ENCODE measurements around the gene CRISP1. TPM values are rescaled to one million over a fixed set of nuclear protein-coding genes. Genes with fewer than 3 reads are reported as not detected.

Gene CRISP1
- total RNA-seq, 5 donors from 2014 or later (not counting 1 experiment from before 2014, with no cell fraction given), result not detected

DNA sequence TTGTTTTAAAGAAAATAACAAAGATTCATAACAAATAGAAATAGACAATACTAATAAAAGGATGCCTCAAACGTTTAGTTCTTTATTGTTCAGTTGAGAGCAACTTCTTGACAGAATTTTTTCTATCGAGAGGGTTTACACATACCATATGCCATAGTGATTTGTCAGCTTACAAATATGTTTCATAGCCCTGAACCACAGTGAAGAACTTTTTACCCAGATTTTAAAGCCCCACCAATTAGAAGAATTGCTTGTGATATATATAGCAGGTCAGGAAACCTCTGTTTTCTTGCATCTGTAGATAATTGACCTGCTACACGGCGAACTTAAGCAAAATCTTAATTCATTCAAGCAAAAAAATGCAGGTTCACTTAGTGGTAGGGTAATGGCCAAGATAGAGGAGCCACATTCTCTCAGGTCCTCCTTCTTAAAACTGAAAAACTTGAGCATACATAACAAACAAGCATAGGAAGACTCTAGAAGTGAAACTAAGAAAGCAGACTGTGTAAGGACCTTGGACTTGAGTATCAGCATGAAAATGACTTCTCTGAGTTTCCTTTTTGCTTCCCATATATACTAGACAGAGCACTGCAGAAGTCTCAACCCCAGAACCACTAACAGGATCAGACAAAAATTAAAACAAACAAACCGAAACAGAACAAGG lies 39.5 kb downstream of the CRISP1 start:
- H3K4me1 ChIP-seq (ENCODE audit: control insufficient read depth in 1 of 2, extremely low read depth in 1 of 2, insufficient read depth in 2 of 2, low read length in 2 of 2), result no peaks in the 10 kb centered on the region
- CTCF ChIA-PET, result interaction anchor here in 1 of 2 donors (0.6 kb wide), 1 partner anchor 1072 kb away, joined by 3 read pairs; no protein-coding TSS in a partner anchor
- Mint-ChIP-seq H3K4me1 (no peaks in the 10 kb centered on the region), H3K9me3 (no peaks in the 10 kb centered on the region), H3K36me3 (no peaks in the 10 kb centered on the region), H3K4me3 (no peak overlapping the region), H3K27ac (no peak overlapping the region), H3K27me3 (no peaks in the 10 kb centered on the region)
- DNase-seq (no peak), ATAC-seq (replicated peaks in 1 of 4) (no peak)
- no peaks in the 10 kb centered on the region for H3K36me3 ChIP-seq (ENCODE audit: control insufficient read depth in 2 of 2, extremely low read depth in 1 of 2, insufficient read depth in 1 of 2, low read length in 1 of 2)
- H3K27me3 ChIP-seq (replicated peaks in 1 of 2; ENCODE audit: control insufficient read depth in 2 of 2, extremely low read depth in 1 of 2, insufficient read depth in 2 of 2, low read length in 1 of 2), result no peaks in the 10 kb centered on the region
- no CpG with 5 or more reads among the region's 5 CpGs for WGBS (ENCODE audit: insufficient coverage)
- POLR2A ChIA-PET, result no interaction called here
- H3K27ac ChIP-seq (ENCODE audit: low read length), result no peak overlapping the region
- no peak overlapping the region for H3K4me3 ChIP-seq (ENCODE audit: control insufficient read depth in 1 of 2, extremely low read depth in 1 of 2, low read length in 1 of 2)
- no peaks in the 10 kb centered on the region for H3K9me3 ChIP-seq

GRCh38 chr6:49815166-49815565 lies 51.2 kb downstream of the CRISP1 start:
- Mint-ChIP-seq H3K36me3 (no peaks in the 10 kb centered on the region), H3K27ac (no peak overlapping the region)
- ATAC-seq (replicated peaks in 1 of 4), result no peak

DNA sequence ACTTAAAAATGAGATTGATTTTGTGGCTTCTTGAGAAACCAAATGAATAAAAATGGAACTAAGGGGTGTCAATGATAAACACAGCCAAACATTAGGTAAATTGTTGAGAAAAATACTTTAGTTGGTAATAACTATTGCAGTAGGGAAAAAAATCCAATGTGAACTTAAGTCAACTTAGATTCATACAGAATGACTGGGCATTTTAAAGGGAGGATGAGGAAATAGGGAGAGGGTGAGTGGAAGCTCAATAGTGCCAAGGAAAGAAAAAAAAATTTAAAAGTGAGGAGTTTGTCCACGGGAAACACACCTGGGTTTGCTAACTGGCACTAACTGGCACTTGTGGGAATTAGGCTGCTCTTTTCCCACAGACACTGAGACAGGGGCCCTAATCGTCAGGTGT lies 53.1 kb downstream of the CRISP1 start:
- H3K27ac Mint-ChIP-seq, result no peak overlapping the region
- Histone ChIP-seq H3K27me3 (replicated peaks in 1 of 2; ENCODE audit: control insufficient read depth in 2 of 2, extremely low read depth in 1 of 2, insufficient read depth in 2 of 2, low read length in 1 of 2) (no peaks in the 10 kb centered on the region), H3K4me3 (ENCODE audit: control insufficient read depth in 1 of 2, extremely low read depth in 1 of 2, low read length in 1 of 2) (no peak overlapping the region), H3K27ac (ENCODE audit: low read length) (no peak overlapping the region), H3K9me3 (no peaks in the 10 kb centered on the region), H3K4me1 (ENCODE audit: control insufficient read depth in 1 of 2, extremely low read depth in 1 of 2, insufficient read depth in 2 of 2, low read length in 2 of 2) (no peaks in the 10 kb centered on the region), H3K36me3 (ENCODE audit: control insufficient read depth in 2 of 2, extremely low read depth in 1 of 2, insufficient read depth in 1 of 2, low read length in 1 of 2) (no peaks in the 10 kb centered on the region)
- H3K36me3 Mint-ChIP-seq, result no peaks in the 10 kb centered on the region
- ChIA-PET POLR2A (interaction anchor here in 1 of 2 donors (0.7 kb wide), 1 partner anchor 16 kb away, joined by 4 read pairs; no protein-coding TSS in a partner anchor), CTCF (no interaction called here)
- ATAC-seq (replicated peaks in 1 of 4) (no peak), DNase-seq (no peak)
- WGBS (ENCODE audit: insufficient coverage), result 56% methylated on average over 1 of the region's 2 CpGs
- H3K4me1 Mint-ChIP-seq, result no peaks in the 10 kb centered on the region
- H3K9me3 Mint-ChIP-seq, result peaks cover 2 to 8% (median 5%) of the 10 kb centered on the region in 3 donors
- H3K4me3 Mint-ChIP-seq, result no peak overlapping the region
- H3K27me3 Mint-ChIP-seq, result no peaks in the 10 kb centered on the region

More at GRCh38 chr6:49815166-49815565, 51.2 kb downstream of the CRISP1 start:
- H3K27me3 Mint-ChIP-seq, result no peaks in the 10 kb centered on the region
- H3K27me3 ChIP-seq (replicated peaks in 1 of 2; ENCODE audit: control insufficient read depth in 2 of 2, extremely low read depth in 1 of 2, insufficient read depth in 2 of 2, low read length in 1 of 2), result no peaks in the 10 kb centered on the region
- ChIA-PET POLR2A (no interaction called here), CTCF (no interaction called here)
- no peaks in the 10 kb centered on the region for H3K4me1 Mint-ChIP-seq
- no peaks in the 10 kb centered on the region for H3K4me1 ChIP-seq (ENCODE audit: control insufficient read depth in 1 of 2, extremely low read depth in 1 of 2, insufficient read depth in 2 of 2, low read length in 2 of 2)
- no peak for DNase-seq
- H3K27ac ChIP-seq (ENCODE audit: low read length), result no peak overlapping the region
- H3K9me3 ChIP-seq, result no peaks in the 10 kb centered on the region
- no peaks in the 10 kb centered on the region for H3K36me3 ChIP-seq (ENCODE audit: control insufficient read depth in 2 of 2, extremely low read depth in 1 of 2, insufficient read depth in 1 of 2, low read length in 1 of 2)
- H3K9me3 Mint-ChIP-seq, result peaks cover 0 to 8% (median 2%) of the 10 kb centered on the region in 3 donors
- no peak overlapping the region for H3K4me3 Mint-ChIP-seq
- no CpG with 5 or more reads among the region's 2 CpGs for WGBS (ENCODE audit: insufficient coverage)
- H3K4me3 ChIP-seq (ENCODE audit: control insufficient read depth in 1 of 2, extremely low read depth in 1 of 2, low read length in 1 of 2), result no peak overlapping the region

DNA sequence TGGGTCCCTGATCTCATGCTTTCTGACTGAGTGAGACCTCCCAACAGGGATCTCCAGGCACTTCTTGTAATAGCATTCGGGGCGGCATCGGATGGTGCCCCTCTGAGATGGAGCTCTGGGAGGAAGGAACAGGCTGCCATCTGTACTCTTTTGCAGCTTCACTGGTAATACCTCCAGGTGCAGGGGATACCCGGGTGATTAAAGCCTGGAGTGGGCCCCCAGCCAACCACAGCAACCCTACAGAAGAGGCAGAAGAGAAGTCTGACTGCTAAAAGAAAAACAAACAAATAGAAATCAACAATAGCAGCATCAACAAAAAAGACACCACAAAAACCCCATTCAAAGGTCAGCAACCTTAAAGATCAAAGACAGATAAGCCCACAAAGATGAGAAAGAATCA lies 60.2 kb downstream of the CRISP1 start:
- Histone ChIP-seq H3K27ac (ENCODE audit: low read length) (no peak overlapping the region), H3K27me3 (replicated peaks in 1 of 2; ENCODE audit: control insufficient read depth in 2 of 2, extremely low read depth in 1 of 2, insufficient read depth in 2 of 2, low read length in 1 of 2) (no peaks in the 10 kb centered on the region), H3K4me1 (ENCODE audit: control insufficient read depth in 1 of 2, extremely low read depth in 1 of 2, insufficient read depth in 2 of 2, low read length in 2 of 2) (no peaks in the 10 kb centered on the region), H3K9me3 (no peaks in the 10 kb centered on the region), H3K4me3 (ENCODE audit: control insufficient read depth in 1 of 2, extremely low read depth in 1 of 2, low read length in 1 of 2) (no peak overlapping the region), H3K36me3 (ENCODE audit: control insufficient read depth in 2 of 2, extremely low read depth in 1 of 2, insufficient read depth in 1 of 2, low read length in 1 of 2) (no peaks in the 10 kb centered on the region)
- CTCF ChIA-PET, result no interaction called here
- Mint-ChIP-seq H3K4me1 (no peaks in the 10 kb centered on the region), H3K27ac (no peak overlapping the region), H3K27me3 (no peaks in the 10 kb centered on the region), H3K9me3 (peaks cover 4 to 8% (median 5%) of the 10 kb centered on the region in 3 donors), H3K36me3 (no peaks in the 10 kb centered on the region), H3K4me3 (no peak overlapping the region)
- DNase-seq, result no peak
- WGBS (ENCODE audit: insufficient coverage), result no CpG with 5 or more reads among the region's 4 CpGs
- POLR2A ChIA-PET, result no interaction called here
- ATAC-seq (replicated peaks in 1 of 4), result no peak

- Histone ChIP-seq H3K4me3 (ENCODE audit: control insufficient read depth in 1 of 2, extremely low read depth in 1 of 2, low read length in 1 of 2) (no peak overlapping the region), H3K27me3 (replicated peaks in 1 of 2; ENCODE audit: control insufficient read depth in 2 of 2, extremely low read depth in 1 of 2, insufficient read depth in 2 of 2, low read length in 1 of 2) (no peaks in the 10 kb centered on the region), H3K36me3 (ENCODE audit: control insufficient read depth in 2 of 2, extremely low read depth in 1 of 2, insufficient read depth in 1 of 2, low read length in 1 of 2) (no peaks in the 10 kb centered on the region), H3K4me1 (ENCODE audit: control insufficient read depth in 1 of 2, extremely low read depth in 1 of 2, insufficient read depth in 2 of 2, low read length in 2 of 2) (no peaks in the 10 kb centered on the region), H3K9me3 (no peaks in the 10 kb centered on the region), H3K27ac (ENCODE audit: low read length) (no peak overlapping the region)
- ATAC-seq (replicated peaks in 1 of 4) (no peak), DNase-seq (no peak)
- Mint-ChIP-seq H3K27ac (no peak overlapping the region), H3K27me3 (no peaks in the 10 kb centered on the region), H3K9me3 (peaks cover 4 to 5% (median 4%) of the 10 kb centered on the region in 3 donors), H3K4me1 (no peaks in the 10 kb centered on the region), H3K36me3 (no peaks in the 10 kb centered on the region), H3K4me3 (no peak overlapping the region)
- POLR2A ChIA-PET, result no interaction called here
- CTCF ChIA-PET, result no interaction called here
- WGBS (ENCODE audit: insufficient coverage), result 36% methylated on average over 2 of the region's 3 CpGs
Observed at GRCh38 chr6:49805246-49805645, 61.1 kb downstream of the CRISP1 start.

DNA sequence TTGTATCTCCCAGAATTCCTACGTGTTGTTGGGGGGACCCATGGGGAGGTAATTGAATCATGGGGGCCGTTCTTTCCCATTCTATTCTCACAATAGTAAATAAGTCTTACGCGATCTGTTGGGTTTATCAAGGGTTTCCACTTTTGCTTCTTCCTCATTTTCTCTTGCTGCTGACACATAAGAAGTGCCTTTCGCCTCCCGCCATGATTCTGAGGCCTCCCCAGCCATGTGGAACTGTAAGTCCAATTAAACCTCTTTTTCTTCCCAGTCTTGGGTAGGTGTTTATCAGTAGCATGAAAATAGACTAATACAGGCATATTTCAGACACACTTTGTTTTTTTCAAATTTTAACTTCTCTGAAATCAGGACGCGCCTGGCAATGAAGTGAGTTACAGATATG lies 64.8 kb downstream of the CRISP1 start:
- no peak overlapping the region for H3K27ac ChIP-seq (ENCODE audit: low read length)
- no peaks in the 10 kb centered on the region for H3K27me3 Mint-ChIP-seq
- no peaks in the 10 kb centered on the region for H3K27me3 ChIP-seq (replicated peaks in 1 of 2; ENCODE audit: control insufficient read depth in 2 of 2, extremely low read depth in 1 of 2, insufficient read depth in 2 of 2, low read length in 1 of 2)
- H3K4me3 ChIP-seq (ENCODE audit: control insufficient read depth in 1 of 2, extremely low read depth in 1 of 2, low read length in 1 of 2), result no peak overlapping the region
- ATAC-seq (replicated peaks in 1 of 4) (no peak), DNase-seq (no peak)
- H3K36me3 ChIP-seq (ENCODE audit: control insufficient read depth in 2 of 2, extremely low read depth in 1 of 2, insufficient read depth in 1 of 2, low read length in 1 of 2), result no peaks in the 10 kb centered on the region
- no peaks in the 10 kb centered on the region for H3K9me3 Mint-ChIP-seq
- WGBS (ENCODE audit: insufficient coverage), result no CpG with 5 or more reads among the region's 8 CpGs
- no peaks in the 10 kb centered on the region for H3K4me1 ChIP-seq (ENCODE audit: control insufficient read depth in 1 of 2, extremely low read depth in 1 of 2, insufficient read depth in 2 of 2, low read length in 2 of 2)
- no peaks in the 10 kb centered on the region for H3K9me3 ChIP-seq
- ChIA-PET POLR2A (no interaction called here), CTCF (no interaction called here)
- H3K36me3 Mint-ChIP-seq, result no peaks in the 10 kb centered on the region
- no peak overlapping the region for H3K27ac Mint-ChIP-seq
- H3K4me1 Mint-ChIP-seq, result no peaks in the 10 kb centered on the region
- H3K4me3 Mint-ChIP-seq, result no peak overlapping the region

DNA sequence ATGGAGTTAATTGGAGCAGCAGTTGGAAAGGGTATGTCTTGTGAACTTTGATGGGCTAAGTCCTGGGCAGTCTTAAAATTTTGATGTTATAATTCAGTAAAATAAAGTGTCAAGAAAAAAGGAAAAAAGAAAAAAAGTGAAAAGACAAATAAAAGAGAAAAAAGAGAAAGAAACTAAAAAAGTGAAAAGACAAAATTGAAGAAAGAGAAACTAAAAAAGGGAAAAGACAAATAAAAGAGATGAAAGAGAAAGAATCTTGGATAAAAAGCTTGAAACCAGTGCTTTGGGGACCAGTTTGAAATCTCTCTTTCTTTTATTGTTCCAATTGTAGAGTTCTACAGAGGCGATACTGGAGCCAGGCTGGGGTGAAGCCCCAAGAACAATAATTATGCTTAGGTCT lies 67.2 kb downstream of the CRISP1 start:
- ChIA-PET POLR2A (no interaction called here), CTCF (no interaction called here)
- Mint-ChIP-seq H3K27ac (no peak overlapping the region), H3K4me1 (no peaks in the 10 kb centered on the region), H3K4me3 (no peak overlapping the region), H3K9me3 (no peaks in the 10 kb centered on the region), H3K27me3 (no peaks in the 10 kb centered on the region), H3K36me3 (no peaks in the 10 kb centered on the region)
- Histone ChIP-seq H3K27ac (ENCODE audit: low read length) (no peak overlapping the region), H3K4me3 (ENCODE audit: control insufficient read depth in 1 of 2, extremely low read depth in 1 of 2, low read length in 1 of 2) (no peak overlapping the region), H3K36me3 (ENCODE audit: control insufficient read depth in 2 of 2, extremely low read depth in 1 of 2, insufficient read depth in 1 of 2, low read length in 1 of 2) (no peaks in the 10 kb centered on the region), H3K27me3 (replicated peaks in 1 of 2; ENCODE audit: control insufficient read depth in 2 of 2, extremely low read depth in 1 of 2, insufficient read depth in 2 of 2, low read length in 1 of 2) (no peaks in the 10 kb centered on the region), H3K4me1 (ENCODE audit: control insufficient read depth in 1 of 2, extremely low read depth in 1 of 2, insufficient read depth in 2 of 2, low read length in 2 of 2) (no peaks in the 10 kb centered on the region), H3K9me3 (no peaks in the 10 kb centered on the region)
- DNase-seq (no peak), ATAC-seq (replicated peaks in 1 of 4) (no peak)
- no CpG with 5 or more reads among the region's 1 CpG for WGBS (ENCODE audit: insufficient coverage)
